AG04450 (cell line): Measurements from ENCODE around the gene LEMD2. TPM values are rescaled to one million over a fixed set of nuclear protein-coding genes. Genes with fewer than 3 reads are reported as not detected.

Source experiments
- CTCF ChIA-PET: fragments of 300-600, 350-600 bp; formaldehyde crosslinking; extraction: SDS; loops from one replicate; lab custom pipeline; 2022; ENCODE audit warnings: antibody characterized with exemption, inconsistent platforms; lab: Charles Lee
- POLR2A ChIA-PET: fragments of 350-600 bp; formaldehyde crosslinking; extraction: SDS; loops from one replicate; lab custom pipeline; 2021; ENCODE audit warnings: antibody characterized with exemption, inconsistent platforms; lab: Yijun Ruan, JAX
- DNase-seq: peaks from one replicate; pipeline ENCODE4 v3.0.0-alpha.2; 2011; ENCODE audit warnings: low read depth, low spot score
- H3K27ac ChIP-seq: one replicate; pipeline ENCODE4 v1.5.1; 2012; ENCODE audit warnings: low read depth, low read length, control low read depth
- H3K27me3 ChIP-seq: one replicate; pipeline ENCODE4 v1.6.0; 2012; ENCODE audit warnings: low read length; ENCODE audit not compliant: control insufficient read depth, insufficient read depth
- H3K4me3 ChIP-seq: 2 replicates; pipeline ENCODE4 v1.5.1; 2011; ENCODE audit warnings: mild to moderate bottlenecking, low read depth, low read length, control low read depth
- H3K9me3 ChIP-seq: 2 replicates; pipeline ENCODE4 v1.5.1; 2012; ENCODE audit warnings: low read length; ENCODE audit not compliant: control insufficient read depth, insufficient read depth
- polyA plus RNA-seq: library from polyadenylated mRNA; depleted of rRNA; stranded (reverse); fragments of >200 nt; gene quantifications from 2 replicates; pipeline ENCODE4 v1.2.3, GENCODE V29; 2011
- TF ChIP-seq, protein P1 (sequence below): IDR thresholded peaks from 2 replicates; pipeline ENCODE4 v1.5.1; 2011; ENCODE audit warnings: low read depth, low read length, control low read depth, inconsistent platforms

LEMD2 gene
- polyA plus RNA-seq, 1 experiment: 47.4 TPM

DNA sequence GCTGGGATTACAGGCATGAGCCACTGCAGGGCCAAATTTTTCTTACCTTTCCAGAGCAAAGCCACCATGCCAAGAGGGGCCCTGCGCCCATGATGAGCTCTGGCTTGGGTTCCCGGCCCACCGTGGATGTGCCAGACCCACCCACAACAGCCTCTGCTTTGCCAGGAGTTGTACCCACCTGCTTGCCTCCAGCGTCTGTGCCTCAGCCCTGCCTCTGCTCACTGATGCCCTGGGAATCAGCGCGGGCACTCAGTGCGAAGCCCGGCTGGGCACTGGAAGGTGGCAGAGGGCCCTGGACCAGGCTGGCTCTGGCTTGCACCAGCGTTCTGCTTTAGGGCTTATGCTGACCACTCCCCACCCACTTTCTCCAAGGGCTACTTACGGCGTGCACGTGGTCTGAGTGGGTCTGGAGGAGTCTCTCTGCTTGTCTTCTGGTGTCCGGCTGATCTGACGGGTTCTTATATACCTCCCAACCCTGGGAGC lies 14.7 kb upstream of the LEMD2 start, which contains the start of gene MLN:
TSS of gene MLN (minus strand) at position 433 of the 483 bp plus-strand sequence. CDS start 2,840 bp downstream, outside the sequence.
- ChIA-PET CTCF (no interaction called here), POLR2A (no interaction called here)
- no peaks in the 10 kb centered on the region for H3K9me3 ChIP-seq

DNA sequence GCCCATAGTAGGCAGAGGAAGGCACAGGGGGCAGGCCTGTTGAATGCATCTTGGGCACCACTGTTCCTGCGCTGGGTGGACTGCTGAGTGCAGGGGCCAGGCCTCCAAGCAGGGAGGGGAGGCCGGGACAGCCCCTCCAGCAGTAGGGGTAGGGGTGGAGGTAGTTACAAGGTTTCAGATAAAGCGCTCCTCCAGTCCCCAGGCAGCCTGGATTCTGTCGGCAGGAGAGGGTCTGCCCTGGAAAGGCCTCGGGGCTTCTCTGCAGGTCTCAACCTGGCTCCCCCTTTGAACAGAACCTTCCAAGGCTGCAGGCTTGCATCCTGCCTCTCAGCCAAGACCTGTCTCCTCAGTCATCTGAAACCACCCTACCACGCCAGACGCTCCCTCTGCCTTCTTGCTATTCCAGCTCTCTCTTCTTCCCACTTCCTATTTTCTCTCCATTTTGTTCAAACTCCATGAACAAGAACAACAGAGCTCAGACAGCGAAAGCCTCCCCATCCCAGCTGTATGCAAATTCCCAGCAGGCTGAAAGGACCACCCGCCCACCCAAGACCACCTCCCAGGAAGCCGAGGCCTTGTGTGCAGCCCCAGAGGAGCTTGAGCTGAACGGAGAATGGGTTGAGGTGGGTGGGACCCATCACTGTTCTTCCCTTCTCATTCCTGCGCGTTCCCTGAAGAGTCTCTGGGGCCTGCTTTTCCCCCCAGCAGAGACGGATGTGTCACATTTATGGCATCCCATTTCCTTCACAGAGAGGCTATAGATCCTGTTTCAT lies 13.4 kb upstream of the LEMD2 start:
- ChIA-PET CTCF (interaction anchor here (1.0 kb wide), 1 partner anchor 91 kb away, joined by 4 read pairs; the partner anchor contains the start of gene UQCC2), POLR2A (no interaction called here)
- TF ChIP-seq, protein P1, sequence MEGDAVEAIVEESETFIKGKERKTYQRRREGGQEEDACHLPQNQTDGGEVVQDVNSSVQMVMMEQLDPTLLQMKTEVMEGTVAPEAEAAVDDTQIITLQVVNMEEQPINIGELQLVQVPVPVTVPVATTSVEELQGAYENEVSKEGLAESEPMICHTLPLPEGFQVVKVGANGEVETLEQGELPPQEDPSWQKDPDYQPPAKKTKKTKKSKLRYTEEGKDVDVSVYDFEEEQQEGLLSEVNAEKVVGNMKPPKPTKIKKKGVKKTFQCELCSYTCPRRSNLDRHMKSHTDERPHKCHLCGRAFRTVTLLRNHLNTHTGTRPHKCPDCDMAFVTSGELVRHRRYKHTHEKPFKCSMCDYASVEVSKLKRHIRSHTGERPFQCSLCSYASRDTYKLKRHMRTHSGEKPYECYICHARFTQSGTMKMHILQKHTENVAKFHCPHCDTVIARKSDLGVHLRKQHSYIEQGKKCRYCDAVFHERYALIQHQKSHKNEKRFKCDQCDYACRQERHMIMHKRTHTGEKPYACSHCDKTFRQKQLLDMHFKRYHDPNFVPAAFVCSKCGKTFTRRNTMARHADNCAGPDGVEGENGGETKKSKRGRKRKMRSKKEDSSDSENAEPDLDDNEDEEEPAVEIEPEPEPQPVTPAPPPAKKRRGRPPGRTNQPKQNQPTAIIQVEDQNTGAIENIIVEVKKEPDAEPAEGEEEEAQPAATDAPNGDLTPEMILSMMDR: no peak
- H3K27ac ChIP-seq: no peak overlapping the region
- H3K4me3 ChIP-seq: no peak overlapping the region
- no peak for DNase-seq
- H3K27me3 ChIP-seq: peaks cover 39% of the 10 kb centered on the region
- H3K9me3 ChIP-seq: no peaks in the 10 kb centered on the region

More for the DNA sequence above, 14.7 kb upstream of the LEMD2 start, which contains the start of gene MLN:
- Histone ChIP-seq H3K27me3 (peaks cover 45% of the 10 kb centered on the region), H3K27ac (no peak within 1 kb of the TSS), H3K4me3 (no peak within 1 kb of the TSS)
- TF ChIP-seq, protein P1: no peak
- DNase-seq: no peak

DNA sequence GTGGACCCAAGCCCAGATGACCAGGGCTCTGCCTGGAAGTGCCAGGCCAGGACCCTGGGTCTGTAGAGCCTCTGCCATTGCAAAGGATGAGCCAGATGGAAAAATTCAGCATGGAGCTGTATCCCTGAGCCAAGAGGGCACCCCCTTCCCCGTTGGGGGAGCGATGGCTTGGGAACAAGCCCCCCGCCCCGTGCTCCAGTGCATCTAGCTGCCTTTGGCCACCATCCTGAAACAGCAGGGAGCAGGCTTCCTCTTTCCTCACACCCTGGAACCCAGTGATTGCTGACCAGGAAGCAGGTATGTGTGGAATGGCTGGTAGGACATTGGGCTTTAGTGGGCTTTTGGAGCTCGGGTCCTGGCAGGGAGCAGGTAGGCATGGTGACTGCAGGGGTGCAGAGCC lies 12.7 kb upstream of the LEMD2 start:
- Histone ChIP-seq H3K9me3 (no peaks in the 10 kb centered on the region), H3K27ac (no peak overlapping the region), H3K4me3 (no peak overlapping the region), H3K27me3 (peaks cover 33% of the 10 kb centered on the region)
- DNase-seq: no peak
- ChIA-PET CTCF (interaction anchor here (0.6 to 1.0 kb wide), 2 partner anchors 30 to 90 kb away, joined by 3 to 4 read pairs; partner anchors contain the start of gene UQCC2), POLR2A (no interaction called here)
- TF ChIP-seq, protein P1: no peak

DNA sequence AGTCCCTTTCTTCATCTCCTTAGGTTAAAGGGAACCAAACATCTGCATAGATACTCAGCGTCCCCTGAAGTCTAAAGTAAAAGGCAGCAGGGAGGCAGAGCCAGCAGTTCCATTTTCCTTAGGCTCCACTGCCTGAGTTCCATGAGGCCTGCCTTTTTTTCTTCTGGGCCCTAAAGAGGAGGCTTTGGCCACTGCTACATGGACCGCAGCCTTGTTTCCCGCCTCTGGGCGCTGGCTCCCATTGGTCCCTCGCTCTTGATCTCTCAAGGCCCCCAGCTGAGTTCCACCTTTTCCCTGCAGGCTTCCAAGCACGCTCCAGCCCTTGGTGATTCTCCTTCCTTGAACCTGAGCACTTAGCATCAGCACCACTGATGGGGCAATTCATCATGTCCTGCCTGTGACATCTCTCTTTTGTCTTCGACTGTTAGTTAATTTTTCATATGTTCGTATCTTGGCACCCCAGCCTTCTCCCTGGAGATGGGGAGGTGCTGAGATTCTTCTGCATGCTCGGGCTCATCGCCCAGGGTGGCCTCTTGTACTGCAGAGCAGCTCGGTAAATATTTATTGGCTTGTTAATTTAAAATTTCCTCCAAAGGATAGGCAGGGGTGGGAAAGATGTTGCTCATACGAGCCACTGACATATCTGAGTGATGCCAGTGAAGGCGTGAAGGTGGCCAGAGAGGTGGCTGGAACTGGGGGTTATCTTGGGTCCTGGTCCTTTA lies 11.5 kb upstream of the LEMD2 start:
- Histone ChIP-seq H3K9me3 (no peaks in the 10 kb centered on the region), H3K27ac (no peak overlapping the region), H3K27me3 (peaks cover 29% of the 10 kb centered on the region), H3K4me3 (no peak overlapping the region)
- DNase-seq: no peak
- CTCF ChIA-PET: no interaction called here
- POLR2A ChIA-PET: no interaction called here
- TF ChIP-seq, protein P1: no peak
